Measurements from ENCODE around the gene DRC1. TPM values are rescaled to one million over a fixed set of nuclear protein-coding genes. Genes with fewer than 3 reads are reported as not detected.

The DRC1 gene
- polyA plus RNA-seq, 1 of the 3 experiments (the other 2 are of a cell fraction): 0.18 TPM

DNA sequence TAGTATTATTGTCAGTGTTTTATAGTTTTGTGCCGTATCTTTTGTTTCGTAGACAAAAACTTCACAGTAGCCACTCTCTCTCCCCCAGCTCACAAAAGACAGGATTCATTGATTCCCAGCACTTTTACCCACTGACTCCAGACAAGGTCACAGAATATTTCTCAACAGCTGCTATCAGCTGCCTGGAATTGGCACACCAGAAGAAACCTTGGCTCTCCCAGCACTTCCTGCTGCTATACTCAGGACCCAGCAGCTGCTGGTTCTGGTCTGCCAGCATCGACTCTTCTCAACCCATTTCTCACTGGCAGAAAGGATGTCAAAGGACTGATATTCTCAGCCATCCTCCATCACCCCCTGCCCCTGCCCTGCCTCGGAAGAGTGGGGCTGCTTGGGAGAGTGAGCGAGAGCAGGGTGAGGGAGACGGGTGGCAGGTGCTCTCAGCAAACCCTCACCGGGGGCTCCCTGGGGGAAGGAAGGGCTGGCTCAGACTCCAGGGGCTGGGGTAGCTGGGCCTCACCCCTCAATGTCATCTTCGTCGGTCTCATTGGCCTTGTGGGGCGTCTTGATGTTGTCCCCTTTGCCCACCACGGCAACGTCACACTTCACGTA lies 82.3 kb downstream of the DRC1 start (continued):
- no peak for TF ChIP-seq FOXJ3 (CRISPR knock-in tag; IDR thresholded peaks at IDR 0.05)

DNA sequence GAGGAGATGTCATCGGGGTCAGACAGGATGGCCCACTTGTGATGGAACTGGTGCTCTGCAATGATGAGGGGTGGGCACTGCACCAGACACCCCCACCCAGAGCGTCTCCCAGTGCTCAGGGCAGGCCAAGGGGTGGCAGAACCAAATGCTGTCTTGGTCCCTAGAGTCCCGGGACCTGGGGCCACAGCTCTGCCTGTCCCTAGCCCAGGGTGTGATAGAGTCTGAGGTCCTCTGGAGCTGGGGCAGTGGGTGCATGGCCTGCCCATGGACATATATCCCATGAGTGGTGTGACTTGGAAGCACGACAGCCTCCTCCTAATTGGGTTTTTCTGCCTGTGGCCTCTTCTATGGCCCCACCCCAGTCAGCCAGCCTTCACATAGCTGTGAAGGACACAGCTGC lies 82.9 kb downstream of the DRC1 start:
- TF ChIP-seq RAD21 (IDR thresholded peaks at IDR 0.05; ENCODE audit: low read length) (no peak), NFIC (IDR thresholded peaks at IDR 0.05; ENCODE audit: borderline replicate concordance) (no peak), NRF1 (IDR thresholded peaks at IDR 0.05; ENCODE audit: low read depth, low read length) (no peak)
- TF ChIP-seq, protein P1, sequence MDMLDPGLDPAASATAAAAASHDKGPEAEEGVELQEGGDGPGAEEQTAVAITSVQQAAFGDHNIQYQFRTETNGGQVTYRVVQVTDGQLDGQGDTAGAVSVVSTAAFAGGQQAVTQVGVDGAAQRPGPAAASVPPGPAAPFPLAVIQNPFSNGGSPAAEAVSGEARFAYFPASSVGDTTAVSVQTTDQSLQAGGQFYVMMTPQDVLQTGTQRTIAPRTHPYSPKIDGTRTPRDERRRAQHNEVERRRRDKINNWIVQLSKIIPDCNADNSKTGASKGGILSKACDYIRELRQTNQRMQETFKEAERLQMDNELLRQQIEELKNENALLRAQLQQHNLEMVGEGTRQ (IDR thresholded peaks at IDR 0.05; ENCODE audit: borderline replicate concordance, low read depth, low read length): no peak
- WGBS (ENCODE audit: low lambda C conversion rate): 44% methylated on average over 1 of the region's 4 CpGs
- H2AFZ ChIP-seq (ENCODE audit: low read depth): no peak overlapping the region

DNA sequence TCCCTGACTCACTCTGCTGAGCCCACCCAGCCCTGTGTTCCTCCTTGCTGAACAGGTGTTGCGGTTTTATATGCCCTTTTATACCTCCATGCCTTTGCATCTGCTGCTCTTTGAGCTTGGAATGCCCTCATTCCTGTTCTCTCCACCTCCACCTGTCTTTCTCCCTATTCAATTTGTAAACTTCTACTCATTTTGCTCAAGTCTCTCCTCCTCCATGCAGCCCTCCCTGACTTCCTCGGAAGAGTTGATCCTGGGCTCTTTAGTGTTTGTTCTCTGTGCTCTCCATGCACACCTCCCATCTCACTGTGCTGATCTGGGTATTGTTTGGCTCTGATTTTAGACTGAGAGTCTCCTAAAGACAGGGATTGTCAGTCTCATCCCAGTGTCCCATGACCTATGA lies 83.4 kb downstream of the DRC1 start:
- Histone ChIP-seq H3K4me3 (ENCODE audit: low read depth in 2 of 2, low read length in 1 of 2) (no peak overlapping the region), H3K9me3 (no peaks in the 10 kb centered on the region), H3K27me3 (ENCODE audit: insufficient read depth) (peaks cover 27% of the 10 kb centered on the region; the same call in 1 of the 2 replicates), H4K20me1 (ENCODE audit: insufficient read depth) (no peaks in the 10 kb centered on the region), H3K9ac (no peak overlapping the region), H3K27ac (ENCODE audit: low read depth in 2 of 2, low read length in 1 of 2) (no peak overlapping the region), H3F3A (replicated peaks; ENCODE audit: insufficient read depth) (no peaks in the 10 kb centered on the region), H3K79me2 (ENCODE audit: insufficient read depth) (no peaks in the 10 kb centered on the region), H3K36me3 (replicated peaks in 1 of 2; ENCODE audit: control insufficient read depth in 1 of 2, insufficient read depth in 2 of 2, low read length in 1 of 2) (no peaks in the 10 kb centered on the region), H2AFZ (ENCODE audit: low read depth) (no peak overlapping the region), H3K4me2 (no peak overlapping the region), H3K9me2 (no peaks in the 10 kb centered on the region), H3K4me1 (ENCODE audit: control insufficient read depth in 1 of 2, insufficient read depth in 2 of 2, low read depth in 1 of 2, low read length in 1 of 2) (no peaks in the 10 kb centered on the region)
- POLR2A ChIA-PET: no interaction called here
- 61% methylated on average over 2 of the region's 2 CpGs for WGBS (ENCODE audit: low lambda C conversion rate)
- CTCF ChIA-PET: interaction anchor here (3.2 kb wide), 1 partner anchor 93 kb away, joined by 10 read pairs; no protein-coding TSS in a partner anchor
- DNase-seq: no peak
- TF ChIP-seq GATA2 (CRISPR knock-in tag; IDR thresholded peaks at IDR 0.05) (no peak), EP300 (IDR thresholded peaks at IDR 0.05; ENCODE audit: borderline replicate concordance in 1 of 2, low read depth in 1 of 2, low read length in 1 of 2) (no peak), TEAD4 (IDR thresholded peaks at IDR 0.05; ENCODE audit: borderline replicate concordance, insufficient read depth) (no peak), SMC3 (IDR thresholded peaks at IDR 0.05; ENCODE audit: low read depth, low read length) (no peak), RXRA (IDR thresholded peaks at IDR 0.05; ENCODE audit: borderline replicate concordance, low read depth) (no peak), FOXJ3 (CRISPR knock-in tag; IDR thresholded peaks at IDR 0.05) (no peak), YY1 (IDR thresholded peaks at IDR 0.05; ENCODE audit: low read depth) (no peak), MXI1 (IDR thresholded peaks at IDR 0.05; ENCODE audit: low read depth, low read length) (no peak)
- TF ChIP-seq, protein P2, sequence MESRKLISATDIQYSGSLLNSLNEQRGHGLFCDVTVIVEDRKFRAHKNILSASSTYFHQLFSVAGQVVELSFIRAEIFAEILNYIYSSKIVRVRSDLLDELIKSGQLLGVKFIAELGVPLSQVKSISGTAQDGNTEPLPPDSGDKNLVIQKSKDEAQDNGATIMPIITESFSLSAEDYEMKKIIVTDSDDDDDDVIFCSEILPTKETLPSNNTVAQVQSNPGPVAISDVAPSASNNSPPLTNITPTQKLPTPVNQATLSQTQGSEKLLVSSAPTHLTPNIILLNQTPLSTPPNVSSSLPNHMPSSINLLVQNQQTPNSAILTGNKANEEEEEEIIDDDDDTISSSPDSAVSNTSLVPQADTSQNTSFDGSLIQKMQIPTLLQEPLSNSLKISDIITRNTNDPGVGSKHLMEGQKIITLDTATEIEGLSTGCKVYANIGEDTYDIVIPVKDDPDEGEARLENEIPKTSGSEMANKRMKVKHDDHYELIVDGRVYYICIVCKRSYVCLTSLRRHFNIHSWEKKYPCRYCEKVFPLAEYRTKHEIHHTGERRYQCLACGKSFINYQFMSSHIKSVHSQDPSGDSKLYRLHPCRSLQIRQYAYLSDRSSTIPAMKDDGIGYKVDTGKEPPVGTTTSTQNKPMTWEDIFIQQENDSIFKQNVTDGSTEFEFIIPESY (IDR thresholded peaks at IDR 0.05; ENCODE audit: borderline replicate concordance, low read depth): no peak
- TF ChIP-seq, protein P3, sequence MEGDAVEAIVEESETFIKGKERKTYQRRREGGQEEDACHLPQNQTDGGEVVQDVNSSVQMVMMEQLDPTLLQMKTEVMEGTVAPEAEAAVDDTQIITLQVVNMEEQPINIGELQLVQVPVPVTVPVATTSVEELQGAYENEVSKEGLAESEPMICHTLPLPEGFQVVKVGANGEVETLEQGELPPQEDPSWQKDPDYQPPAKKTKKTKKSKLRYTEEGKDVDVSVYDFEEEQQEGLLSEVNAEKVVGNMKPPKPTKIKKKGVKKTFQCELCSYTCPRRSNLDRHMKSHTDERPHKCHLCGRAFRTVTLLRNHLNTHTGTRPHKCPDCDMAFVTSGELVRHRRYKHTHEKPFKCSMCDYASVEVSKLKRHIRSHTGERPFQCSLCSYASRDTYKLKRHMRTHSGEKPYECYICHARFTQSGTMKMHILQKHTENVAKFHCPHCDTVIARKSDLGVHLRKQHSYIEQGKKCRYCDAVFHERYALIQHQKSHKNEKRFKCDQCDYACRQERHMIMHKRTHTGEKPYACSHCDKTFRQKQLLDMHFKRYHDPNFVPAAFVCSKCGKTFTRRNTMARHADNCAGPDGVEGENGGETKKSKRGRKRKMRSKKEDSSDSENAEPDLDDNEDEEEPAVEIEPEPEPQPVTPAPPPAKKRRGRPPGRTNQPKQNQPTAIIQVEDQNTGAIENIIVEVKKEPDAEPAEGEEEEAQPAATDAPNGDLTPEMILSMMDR (IDR thresholded peaks at IDR 0.05): no peak
- TF ChIP-seq, protein P4, sequence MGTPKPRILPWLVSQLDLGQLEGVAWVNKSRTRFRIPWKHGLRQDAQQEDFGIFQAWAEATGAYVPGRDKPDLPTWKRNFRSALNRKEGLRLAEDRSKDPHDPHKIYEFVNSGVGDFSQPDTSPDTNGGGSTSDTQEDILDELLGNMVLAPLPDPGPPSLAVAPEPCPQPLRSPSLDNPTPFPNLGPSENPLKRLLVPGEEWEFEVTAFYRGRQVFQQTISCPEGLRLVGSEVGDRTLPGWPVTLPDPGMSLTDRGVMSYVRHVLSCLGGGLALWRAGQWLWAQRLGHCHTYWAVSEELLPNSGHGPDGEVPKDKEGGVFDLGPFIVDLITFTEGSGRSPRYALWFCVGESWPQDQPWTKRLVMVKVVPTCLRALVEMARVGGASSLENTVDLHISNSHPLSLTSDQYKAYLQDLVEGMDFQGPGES (IDR thresholded peaks at IDR 0.05; ENCODE audit: low read depth, low read length): no peak

More for the DNA sequence above, 82.9 kb downstream of the DRC1 start:
- Histone ChIP-seq H3F3A (replicated peaks; ENCODE audit: insufficient read depth) (no peaks in the 10 kb centered on the region), H3K27ac (ENCODE audit: low read depth in 2 of 2, low read length in 1 of 2) (no peak overlapping the region), H3K36me3 (replicated peaks in 1 of 2; ENCODE audit: control insufficient read depth in 1 of 2, insufficient read depth in 2 of 2, low read length in 1 of 2) (no peaks in the 10 kb centered on the region), H3K9ac (no peak overlapping the region), H3K79me2 (ENCODE audit: insufficient read depth) (no peaks in the 10 kb centered on the region), H3K4me3 (ENCODE audit: low read depth in 2 of 2, low read length in 1 of 2) (no peak overlapping the region), H3K4me1 (ENCODE audit: control insufficient read depth in 1 of 2, insufficient read depth in 2 of 2, low read depth in 1 of 2, low read length in 1 of 2) (no peaks in the 10 kb centered on the region), H3K9me3 (no peaks in the 10 kb centered on the region), H3K4me2 (no peak overlapping the region), H3K9me2 (no peaks in the 10 kb centered on the region), H4K20me1 (ENCODE audit: insufficient read depth) (no peaks in the 10 kb centered on the region), H3K27me3 (ENCODE audit: insufficient read depth) (peaks cover 27% of the 10 kb centered on the region; the same call in 1 of the 2 replicates)
- DNase-seq: no peak
- ChIA-PET POLR2A (interaction anchor here (0.7 kb wide), 1 partner anchor 470 kb away, joined by 3 read pairs; no protein-coding TSS in a partner anchor), CTCF (interaction anchor here (1.6 to 3.2 kb wide), 2 partner anchors 25 to 93 kb away, joined by 3 to 10 read pairs; no protein-coding TSS in a partner anchor)

Data from SK-N-SH (cell line).